ENCODE results near the gene LEMD1.
"Not testable (repeated sequence)": the region's sequence is repeated elsewhere in the genome, so short reads cannot be mapped to it uniquely, and the experiment has no call there.

LEMD1 gene

DNA sequence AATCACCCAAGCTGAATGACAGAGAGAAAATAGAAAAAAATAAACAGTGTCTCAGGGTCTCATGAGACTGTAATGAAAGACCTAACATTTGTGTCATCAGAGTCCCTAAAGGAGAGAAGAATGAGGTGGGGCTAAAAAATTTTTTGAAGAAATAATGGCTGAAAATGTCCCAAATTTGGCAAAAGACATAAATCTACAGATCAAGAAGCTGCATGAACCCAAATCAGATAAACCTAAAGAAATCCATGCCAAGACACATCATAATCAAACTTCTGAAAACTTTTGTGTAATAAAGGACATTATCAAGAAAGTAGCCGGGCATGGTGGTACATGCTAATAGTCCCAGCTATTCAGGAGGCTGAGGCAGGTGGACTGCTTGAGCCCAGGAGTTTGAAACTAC lies 29.2 kb downstream of the LEMD1 start:
- ATAC-seq: no peak
- TF ChIP-seq PPARA (CRISPR knock-in tag; IDR thresholded peaks at IDR 0.05; ENCODE audit: borderline replicate concordance) (no peak), ISL1 (CRISPR knock-in tag; IDR thresholded peaks at IDR 0.05) (no peak), ARNTL (CRISPR knock-in tag; IDR thresholded peaks at IDR 0.05; ENCODE audit: borderline replicate concordance, low read depth) (no peak), ZNF70 (CRISPR knock-in tag; IDR thresholded peaks at IDR 0.05) (no peak), SNAI2 (CRISPR knock-in tag; IDR thresholded peaks at IDR 0.05) (no peak), GLIS3 (CRISPR knock-in tag; IDR thresholded peaks at IDR 0.05) (no peak), ZC3H10 (CRISPR knock-in tag; IDR thresholded peaks at IDR 0.05) (no peak), ZNF8 (CRISPR knock-in tag; IDR thresholded peaks at IDR 0.05) (no peak), ZNF565 (CRISPR knock-in tag; conservative IDR thresholded peaks at IDR 0.05; ENCODE audit: low read depth) (no peak), CSDC2 (CRISPR knock-in tag; IDR thresholded peaks at IDR 0.05) (no peak), BACH2 (CRISPR knock-in tag; IDR thresholded peaks at IDR 0.05; ENCODE audit: borderline replicate concordance) (no peak), RARB (CRISPR knock-in tag; IDR thresholded peaks at IDR 0.05) (no peak), ZFP30 (CRISPR knock-in tag; IDR thresholded peaks at IDR 0.05) (no peak), ZFP3 (CRISPR knock-in tag; IDR thresholded peaks at IDR 0.05) (no peak), OSR1 (CRISPR knock-in tag; IDR thresholded peaks at IDR 0.05) (no peak)
- TF ChIP-seq, protein P1, sequence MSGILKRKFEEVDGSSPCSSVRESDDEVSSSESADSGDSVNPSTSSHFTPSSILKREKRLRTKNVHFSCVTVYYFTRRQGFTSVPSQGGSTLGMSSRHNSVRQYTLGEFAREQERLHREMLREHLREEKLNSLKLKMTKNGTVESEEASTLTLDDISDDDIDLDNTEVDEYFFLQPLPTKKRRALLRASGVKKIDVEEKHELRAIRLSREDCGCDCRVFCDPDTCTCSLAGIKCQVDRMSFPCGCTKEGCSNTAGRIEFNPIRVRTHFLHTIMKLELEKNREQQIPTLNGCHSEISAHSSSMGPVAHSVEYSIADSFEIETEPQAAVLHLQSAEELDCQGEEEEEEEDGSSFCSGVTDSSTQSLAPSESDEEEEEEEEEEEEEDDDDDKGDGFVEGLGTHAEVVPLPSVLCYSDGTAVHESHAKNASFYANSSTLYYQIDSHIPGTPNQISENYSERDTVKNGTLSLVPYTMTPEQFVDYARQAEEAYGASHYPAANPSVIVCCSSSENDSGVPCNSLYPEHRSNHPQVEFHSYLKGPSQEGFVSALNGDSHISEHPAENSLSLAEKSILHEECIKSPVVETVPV (CRISPR knock-in tag; IDR thresholded peaks at IDR 0.05): no peak
- TF ChIP-seq, protein P2, sequence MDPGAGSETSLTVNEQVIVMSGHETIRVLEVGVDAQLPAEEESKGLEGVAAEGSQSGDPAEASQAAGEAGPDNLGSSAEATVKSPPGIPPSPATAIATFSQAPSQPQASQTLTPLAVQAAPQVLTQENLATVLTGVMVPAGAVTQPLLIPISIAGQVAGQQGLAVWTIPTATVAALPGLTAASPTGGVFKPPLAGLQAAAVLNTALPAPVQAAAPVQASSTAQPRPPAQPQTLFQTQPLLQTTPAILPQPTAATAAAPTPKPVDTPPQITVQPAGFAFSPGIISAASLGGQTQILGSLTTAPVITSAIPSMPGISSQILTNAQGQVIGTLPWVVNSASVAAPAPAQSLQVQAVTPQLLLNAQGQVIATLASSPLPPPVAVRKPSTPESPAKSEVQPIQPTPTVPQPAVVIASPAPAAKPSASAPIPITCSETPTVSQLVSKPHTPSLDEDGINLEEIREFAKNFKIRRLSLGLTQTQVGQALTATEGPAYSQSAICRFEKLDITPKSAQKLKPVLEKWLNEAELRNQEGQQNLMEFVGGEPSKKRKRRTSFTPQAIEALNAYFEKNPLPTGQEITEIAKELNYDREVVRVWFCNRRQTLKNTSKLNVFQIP (CRISPR knock-in tag; IDR thresholded peaks at IDR 0.05; ENCODE audit: borderline replicate concordance, low read depth): no peak
- TF ChIP-seq, protein P3, sequence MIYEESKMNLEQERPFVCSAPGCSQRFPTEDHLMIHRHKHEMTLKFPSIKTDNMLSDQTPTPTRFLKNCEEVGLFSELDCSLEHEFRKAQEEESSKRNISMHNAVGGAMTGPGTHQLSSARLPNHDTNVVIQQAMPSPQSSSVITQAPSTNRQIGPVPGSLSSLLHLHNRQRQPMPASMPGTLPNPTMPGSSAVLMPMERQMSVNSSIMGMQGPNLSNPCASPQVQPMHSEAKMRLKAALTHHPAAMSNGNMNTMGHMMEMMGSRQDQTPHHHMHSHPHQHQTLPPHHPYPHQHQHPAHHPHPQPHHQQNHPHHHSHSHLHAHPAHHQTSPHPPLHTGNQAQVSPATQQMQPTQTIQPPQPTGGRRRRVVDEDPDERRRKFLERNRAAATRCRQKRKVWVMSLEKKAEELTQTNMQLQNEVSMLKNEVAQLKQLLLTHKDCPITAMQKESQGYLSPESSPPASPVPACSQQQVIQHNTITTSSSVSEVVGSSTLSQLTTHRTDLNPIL (CRISPR knock-in tag; IDR thresholded peaks at IDR 0.05; ENCODE audit: low read depth): no peak
- TF ChIP-seq, protein P4, sequence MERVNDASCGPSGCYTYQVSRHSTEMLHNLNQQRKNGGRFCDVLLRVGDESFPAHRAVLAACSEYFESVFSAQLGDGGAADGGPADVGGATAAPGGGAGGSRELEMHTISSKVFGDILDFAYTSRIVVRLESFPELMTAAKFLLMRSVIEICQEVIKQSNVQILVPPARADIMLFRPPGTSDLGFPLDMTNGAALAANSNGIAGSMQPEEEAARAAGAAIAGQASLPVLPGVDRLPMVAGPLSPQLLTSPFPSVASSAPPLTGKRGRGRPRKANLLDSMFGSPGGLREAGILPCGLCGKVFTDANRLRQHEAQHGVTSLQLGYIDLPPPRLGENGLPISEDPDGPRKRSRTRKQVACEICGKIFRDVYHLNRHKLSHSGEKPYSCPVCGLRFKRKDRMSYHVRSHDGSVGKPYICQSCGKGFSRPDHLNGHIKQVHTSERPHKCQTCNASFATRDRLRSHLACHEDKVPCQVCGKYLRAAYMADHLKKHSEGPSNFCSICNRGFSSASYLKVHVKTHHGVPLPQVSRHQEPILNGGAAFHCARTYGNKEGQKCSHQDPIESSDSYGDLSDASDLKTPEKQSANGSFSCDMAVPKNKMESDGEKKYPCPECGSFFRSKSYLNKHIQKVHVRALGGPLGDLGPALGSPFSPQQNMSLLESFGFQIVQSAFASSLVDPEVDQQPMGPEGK (CRISPR knock-in tag; IDR thresholded peaks at IDR 0.05; ENCODE audit: borderline replicate concordance): no peak
- TF ChIP-seq, protein P5, sequence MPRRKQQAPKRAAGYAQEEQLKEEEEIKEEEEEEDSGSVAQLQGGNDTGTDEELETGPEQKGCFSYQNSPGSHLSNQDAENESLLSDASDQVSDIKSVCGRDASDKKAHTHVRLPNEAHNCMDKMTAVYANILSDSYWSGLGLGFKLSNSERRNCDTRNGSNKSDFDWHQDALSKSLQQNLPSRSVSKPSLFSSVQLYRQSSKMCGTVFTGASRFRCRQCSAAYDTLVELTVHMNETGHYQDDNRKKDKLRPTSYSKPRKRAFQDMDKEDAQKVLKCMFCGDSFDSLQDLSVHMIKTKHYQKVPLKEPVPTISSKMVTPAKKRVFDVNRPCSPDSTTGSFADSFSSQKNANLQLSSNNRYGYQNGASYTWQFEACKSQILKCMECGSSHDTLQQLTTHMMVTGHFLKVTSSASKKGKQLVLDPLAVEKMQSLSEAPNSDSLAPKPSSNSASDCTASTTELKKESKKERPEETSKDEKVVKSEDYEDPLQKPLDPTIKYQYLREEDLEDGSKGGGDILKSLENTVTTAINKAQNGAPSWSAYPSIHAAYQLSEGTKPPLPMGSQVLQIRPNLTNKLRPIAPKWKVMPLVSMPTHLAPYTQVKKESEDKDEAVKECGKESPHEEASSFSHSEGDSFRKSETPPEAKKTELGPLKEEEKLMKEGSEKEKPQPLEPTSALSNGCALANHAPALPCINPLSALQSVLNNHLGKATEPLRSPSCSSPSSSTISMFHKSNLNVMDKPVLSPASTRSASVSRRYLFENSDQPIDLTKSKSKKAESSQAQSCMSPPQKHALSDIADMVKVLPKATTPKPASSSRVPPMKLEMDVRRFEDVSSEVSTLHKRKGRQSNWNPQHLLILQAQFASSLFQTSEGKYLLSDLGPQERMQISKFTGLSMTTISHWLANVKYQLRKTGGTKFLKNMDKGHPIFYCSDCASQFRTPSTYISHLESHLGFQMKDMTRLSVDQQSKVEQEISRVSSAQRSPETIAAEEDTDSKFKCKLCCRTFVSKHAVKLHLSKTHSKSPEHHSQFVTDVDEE (CRISPR knock-in tag; IDR thresholded peaks at IDR 0.05): no peak

DNA sequence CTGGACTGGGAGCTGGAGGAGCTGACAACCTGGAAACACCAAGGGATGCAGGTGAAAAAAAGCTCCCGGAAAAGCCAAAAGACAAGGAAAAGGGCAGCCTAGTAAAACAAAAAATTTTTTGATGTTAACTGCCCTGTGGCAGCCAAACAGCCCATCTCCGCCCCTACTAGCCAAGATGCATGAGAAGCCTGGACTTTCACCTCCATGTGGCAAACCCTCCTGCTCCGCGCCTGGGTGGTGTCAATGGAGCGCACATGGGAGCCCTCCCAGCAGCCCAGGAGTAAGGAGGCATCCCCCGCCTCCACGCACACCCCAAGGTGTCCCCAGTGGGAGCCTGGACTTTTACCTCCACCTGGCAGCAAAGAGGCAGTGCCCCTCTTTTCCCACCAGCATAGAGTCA lies 30.5 kb downstream of the LEMD1 start:
- TF ChIP-seq CSDC2 (CRISPR knock-in tag; IDR thresholded peaks at IDR 0.05): no peak
- ATAC-seq: no peak

DNA sequence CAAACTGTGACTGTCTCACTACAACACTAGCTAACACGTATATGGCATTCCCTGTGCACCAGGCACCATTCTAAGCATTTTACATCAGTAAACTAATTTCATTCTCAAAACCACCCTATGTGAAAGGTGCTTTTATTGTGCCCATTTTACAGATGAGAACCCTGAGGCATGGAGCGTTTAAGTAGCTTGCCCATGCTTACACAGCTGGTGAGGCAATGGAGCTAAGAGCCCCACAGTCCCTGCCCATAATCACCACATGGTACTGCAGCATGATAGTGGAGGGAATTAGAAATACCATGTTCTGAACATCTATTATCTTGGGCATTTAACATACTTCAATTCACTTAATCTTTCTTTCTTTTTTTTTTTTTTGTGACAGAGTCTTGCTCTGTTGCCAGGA lies 34.0 kb downstream of the LEMD1 start:
- ATAC-seq: no peak
- TF ChIP-seq, protein P1 (CRISPR knock-in tag; IDR thresholded peaks at IDR 0.05): no peak
- TF ChIP-seq, protein P4 (CRISPR knock-in tag; IDR thresholded peaks at IDR 0.05; ENCODE audit: borderline replicate concordance): no peak
- TF ChIP-seq OSR1 (CRISPR knock-in tag; IDR thresholded peaks at IDR 0.05): no peak
- no peak for TF ChIP-seq ISL1 (CRISPR knock-in tag; IDR thresholded peaks at IDR 0.05)
- TF ChIP-seq BACH2 (CRISPR knock-in tag; IDR thresholded peaks at IDR 0.05; ENCODE audit: borderline replicate concordance): no peak

DNA sequence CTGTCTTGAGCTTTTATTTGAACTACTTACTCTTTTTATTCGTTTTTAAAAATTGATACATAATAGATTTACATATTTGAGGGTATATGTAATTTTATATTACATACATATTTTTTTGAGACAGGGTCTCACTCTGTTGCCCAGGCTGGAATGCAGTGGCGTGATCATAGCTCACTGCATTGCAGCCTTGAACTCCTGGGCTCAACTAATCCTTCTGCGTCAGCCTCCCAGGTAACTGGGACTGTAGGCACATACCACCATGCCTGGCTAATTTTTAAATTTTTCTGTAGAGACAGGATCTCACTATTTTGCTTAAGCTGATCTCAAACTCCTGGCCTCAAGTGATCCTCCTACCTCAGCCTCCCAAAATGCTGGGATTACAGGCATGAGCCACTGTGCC lies 38.9 kb downstream of the LEMD1 start:
- ATAC-seq: not testable (repeated sequence)

Measured in SK-N-SH treated with all-trans-retinoic acid at 6 μM for 48 hours (cell line).